NOMO-1 treated with dmso at 0.1 percent for 144 hours (cell line): Measurements from ENCODE around the gene RPL41.

Experiments
- DNase-seq: peaks from one replicate; lab custom pipeline; 2025; ENCODE audit not compliant: unreplicated experiment; lab: John Stamatoyannopoulos, UW

RPL41 gene

GRCh38 chr12:56127485-56127887 is 11.1 kb downstream of the RPL41 start:
- no peak for DNase-seq

GRCh38 chr12:56127888-56128669 is 11.6 kb downstream of the RPL41 start, which contains the start of gene ESYT1:
TSS of gene ESYT1 (plus strand) at chr12:56128267. CDS start at chr12:56128320, 53 bp downstream.
- DNase-seq: peak; percentile 99

GRCh38 chr12:56128670-56129205 is 12.3 kb downstream of the RPL41 start:
- no peak for DNase-seq

GRCh38 chr12:56129206-56129941 is 12.9 kb downstream of the RPL41 start:
- peak; percentile 69 for DNase-seq

DNA sequence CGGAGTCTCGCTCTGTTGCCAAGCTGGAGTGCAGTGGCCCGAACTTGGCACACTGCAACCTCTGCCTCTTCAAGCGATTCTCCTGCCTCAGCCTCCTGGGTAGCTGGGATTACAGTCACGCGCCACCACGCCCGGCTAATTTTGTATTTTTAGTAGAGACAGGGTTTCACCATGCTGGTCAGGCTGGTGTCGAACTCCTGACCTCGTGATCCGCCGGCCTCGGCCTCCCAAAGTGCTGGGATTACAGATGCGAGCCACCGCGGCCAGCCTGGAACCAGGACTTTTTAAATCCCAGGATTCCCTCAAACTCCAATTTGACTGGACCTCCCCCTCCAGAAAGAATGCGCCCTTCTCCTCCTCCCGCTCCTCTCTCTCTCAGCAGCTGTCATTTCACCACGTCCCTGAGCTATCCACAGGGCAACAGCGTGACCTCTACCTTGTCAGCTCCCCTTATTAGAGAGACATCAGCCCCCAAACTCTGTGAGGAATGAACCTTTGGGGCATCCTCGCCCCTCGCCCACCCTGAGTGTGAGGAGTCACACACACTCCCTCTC is 13.6 kb downstream of the RPL41 start:
- DNase-seq: no peak

- no peak for DNase-seq
These were observed 14.4 kb downstream of the RPL41 start for GRCh38 chr12:56130876-56131275.

DNA sequence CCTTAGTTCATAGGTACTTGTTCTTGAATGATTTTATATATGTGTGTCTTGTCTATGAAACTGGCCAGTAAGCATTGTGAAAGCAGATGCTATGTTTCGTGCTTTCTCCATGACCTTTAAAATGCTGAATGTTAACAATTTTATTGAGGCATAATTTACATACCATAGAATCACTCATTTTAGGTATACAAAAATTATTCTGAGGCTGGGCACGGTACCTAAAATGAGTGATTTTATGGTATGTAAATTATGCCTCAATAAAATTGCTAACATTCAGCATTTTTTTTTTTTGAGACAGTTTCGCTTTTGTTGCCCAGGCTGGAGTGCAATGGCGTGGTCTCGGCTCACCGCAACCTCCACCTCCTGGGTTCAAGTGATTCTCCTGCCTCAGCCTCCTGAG is 18.5 kb downstream of the RPL41 start:
- DNase-seq: no peak

DNA sequence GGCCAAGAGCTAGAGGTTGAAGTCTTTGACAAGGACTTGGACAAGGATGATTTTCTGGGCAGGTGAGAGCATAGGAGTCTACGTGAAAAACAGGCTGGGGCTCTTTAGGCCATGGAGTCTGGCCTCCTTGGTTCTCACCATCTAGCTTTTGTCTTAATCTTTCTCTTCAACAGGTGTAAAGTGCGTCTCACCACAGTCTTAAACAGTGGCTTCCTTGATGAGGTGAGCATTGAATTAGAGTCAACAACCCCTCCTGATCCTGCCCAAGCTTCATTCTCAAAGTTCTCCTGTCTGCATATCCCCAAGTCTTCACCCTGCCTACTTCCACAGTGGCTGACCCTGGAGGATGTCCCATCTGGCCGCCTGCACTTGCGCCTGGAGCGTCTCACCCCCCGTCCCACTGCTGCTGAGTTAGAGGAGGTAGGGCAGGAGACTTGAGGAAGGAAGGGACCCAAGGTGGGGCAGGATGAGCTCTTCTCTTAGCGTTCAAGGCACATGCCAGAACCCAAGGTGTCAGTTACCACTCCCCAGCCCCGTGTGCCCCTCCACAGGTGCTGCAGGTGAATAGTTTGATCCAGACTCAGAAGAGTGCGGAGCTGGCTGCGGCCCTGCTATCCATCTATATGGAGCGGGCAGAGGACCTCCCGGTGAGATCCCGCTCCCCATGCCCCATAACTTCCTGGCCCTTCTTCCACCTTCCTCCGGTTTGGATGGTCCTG is 21.6 kb downstream of the RPL41 start:
- no peak for DNase-seq

- DNase-seq: no peak
These were observed 25.7 kb downstream of the RPL41 start for GRCh38 chr12:56141946-56142784.

- DNase-seq: no peak
These were observed 26.8 kb downstream of the RPL41 start for GRCh38 chr12:56143217-56143616.

DNA sequence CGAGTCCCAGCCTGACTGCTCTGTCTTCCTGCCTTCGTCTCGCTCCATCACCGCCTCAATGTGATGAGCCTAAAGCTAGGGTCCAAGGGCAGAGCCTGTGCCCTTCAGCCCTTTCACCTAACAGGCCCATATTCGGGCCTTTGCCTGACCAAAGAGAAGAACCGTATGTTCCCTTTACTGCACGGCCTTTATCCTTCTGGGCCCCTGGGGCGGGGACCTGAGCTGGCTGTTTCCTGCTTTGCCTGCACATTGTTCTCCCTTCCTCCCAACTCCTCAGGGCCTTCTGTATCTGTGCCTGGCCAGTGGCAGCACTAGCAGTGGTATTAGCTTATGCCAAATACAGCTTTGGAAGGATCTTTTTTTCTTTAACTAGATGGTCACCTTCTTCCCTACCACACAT is 27.4 kb downstream of the RPL41 start:
- DNase-seq: no peak

GRCh38 chr12:56145217-56145616 is 28.8 kb downstream of the RPL41 start:
- DNase-seq: no peak

DNA sequence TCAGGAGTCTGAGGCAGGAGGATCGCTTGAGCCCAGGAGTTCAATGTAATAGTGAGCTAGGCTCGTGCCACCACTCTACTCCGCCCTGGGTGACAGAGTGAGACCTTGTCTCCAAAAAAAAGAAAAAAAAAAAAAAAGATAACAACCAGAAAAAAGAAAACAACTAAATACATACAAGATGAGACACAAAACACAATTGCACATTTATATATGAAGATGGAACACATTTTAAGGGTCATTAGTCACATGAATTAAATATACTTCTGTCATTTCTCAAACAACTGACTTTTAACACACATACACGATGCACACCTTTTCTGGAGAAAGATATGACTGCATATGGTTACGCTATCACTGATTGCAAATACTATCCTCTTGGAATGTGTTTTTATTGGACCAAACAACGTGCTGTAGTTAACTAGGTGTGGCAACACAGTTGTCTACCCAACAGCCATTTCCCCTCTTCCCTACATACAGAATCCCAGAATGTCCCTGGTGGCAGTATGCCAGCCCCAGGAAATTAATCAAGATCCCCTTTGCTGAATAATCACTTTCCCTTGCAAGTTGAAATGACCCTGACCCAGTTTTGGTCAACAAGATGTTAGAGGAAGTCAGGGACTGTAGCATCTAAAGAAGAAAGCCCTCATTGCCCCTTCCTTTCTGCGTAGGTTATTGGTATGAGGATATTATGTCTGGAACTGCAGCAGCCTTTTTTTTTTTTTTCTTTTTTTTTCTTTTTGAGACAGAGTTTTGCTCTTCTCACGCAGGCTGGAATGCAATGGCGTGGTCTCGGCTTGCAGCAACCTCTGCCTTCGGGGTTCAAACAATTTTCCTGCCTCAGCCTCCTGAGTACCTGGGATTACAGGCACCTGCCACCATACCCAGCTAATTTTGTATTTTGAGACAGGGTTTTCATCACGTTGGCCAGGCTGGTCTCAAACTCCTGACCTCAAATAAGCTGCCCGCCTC is 30.3 kb downstream of the RPL41 start:
- DNase-seq: no peak

GRCh38 chr12:56150563-56150962 is 34.1 kb downstream of the RPL41 start:
- DNase-seq: no peak

DNA sequence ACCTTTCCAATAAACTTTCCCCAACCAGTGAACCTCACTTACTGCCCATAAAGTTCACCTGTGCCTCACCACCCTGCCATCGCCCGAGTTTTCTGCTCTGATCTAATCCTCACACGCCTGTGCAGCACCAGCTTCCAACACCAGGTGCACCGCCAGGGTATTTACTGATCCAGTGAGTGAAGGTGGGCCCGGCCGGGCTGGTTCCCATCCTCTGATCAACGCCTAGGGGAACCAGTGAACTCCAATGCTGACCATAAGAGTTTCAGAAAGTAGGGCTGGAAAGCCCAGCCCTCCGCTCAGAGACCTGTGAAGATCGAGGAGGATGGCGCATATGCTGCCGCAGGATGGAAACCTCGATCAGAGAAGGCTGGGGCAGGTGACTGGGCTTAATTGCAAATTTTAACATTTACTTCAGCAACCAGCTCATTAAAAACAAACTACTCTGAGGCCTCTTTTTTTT is 35.3 kb downstream of the RPL41 start:
- no peak for DNase-seq

GRCh38 chr12:56152132-56152755 is 35.8 kb downstream of the RPL41 start, which contains the start of gene MYL6B:
TSS of gene MYL6B (plus strand) at chr12:56152587. CDS start at chr12:56153919, 1,332 bp downstream.
- peak; percentile 87 for DNase-seq

- no peak for DNase-seq
These were observed 36.6 kb downstream of the RPL41 start for GRCh38 chr12:56152756-56153677.
